HG03196 (cell line): Measurements from ENCODE around the gene LDB2.

ENCODE experiments used
- ATAC-seq: cut with Tn5 transposase; IDR thresholded peaks from one replicate; pipeline ENCODE4 v1.9.1; 2021; ENCODE audit not compliant: unreplicated experiment

LDB2 gene

DNA sequence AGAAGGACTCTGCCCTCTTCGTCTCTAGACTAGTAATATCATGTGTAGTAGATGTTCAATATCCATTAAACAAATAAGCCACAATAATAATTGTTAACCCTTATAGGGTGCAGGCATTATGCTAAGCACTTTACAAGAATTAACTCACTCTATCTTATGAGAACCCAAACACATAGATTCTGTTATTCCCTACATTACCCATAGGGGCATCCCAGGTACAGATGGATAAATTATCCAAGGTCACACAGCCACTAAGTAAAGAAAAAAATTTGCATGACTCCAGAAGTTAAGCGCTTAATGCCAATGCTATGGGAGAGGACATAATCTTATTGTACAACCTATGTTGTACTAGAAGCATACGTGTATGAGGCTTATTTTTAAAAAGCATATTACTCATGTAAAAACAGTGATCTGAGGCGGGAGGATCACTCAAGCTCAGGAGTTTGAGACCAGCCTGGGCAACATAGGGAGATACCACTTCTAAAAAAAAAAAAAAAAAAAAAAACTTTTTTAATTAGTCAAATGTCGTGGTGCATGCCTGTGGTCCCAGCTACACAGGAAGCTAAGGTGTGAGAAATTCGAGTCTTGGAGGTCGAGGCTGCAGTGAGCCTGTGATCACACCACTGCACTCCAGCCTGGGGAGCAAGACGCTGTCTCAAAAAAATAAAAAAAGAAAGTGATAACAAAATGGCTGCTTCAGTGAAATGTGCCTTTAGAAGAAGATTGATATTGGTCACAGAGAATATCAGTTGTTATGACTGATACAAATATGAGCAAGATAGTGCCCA is 13.6 kb downstream of the LDB2 start:
- no peak for ATAC-seq

GRCh38 chr4:16883806-16884205 is 14.6 kb downstream of the LDB2 start:
- no peak for ATAC-seq

DNA sequence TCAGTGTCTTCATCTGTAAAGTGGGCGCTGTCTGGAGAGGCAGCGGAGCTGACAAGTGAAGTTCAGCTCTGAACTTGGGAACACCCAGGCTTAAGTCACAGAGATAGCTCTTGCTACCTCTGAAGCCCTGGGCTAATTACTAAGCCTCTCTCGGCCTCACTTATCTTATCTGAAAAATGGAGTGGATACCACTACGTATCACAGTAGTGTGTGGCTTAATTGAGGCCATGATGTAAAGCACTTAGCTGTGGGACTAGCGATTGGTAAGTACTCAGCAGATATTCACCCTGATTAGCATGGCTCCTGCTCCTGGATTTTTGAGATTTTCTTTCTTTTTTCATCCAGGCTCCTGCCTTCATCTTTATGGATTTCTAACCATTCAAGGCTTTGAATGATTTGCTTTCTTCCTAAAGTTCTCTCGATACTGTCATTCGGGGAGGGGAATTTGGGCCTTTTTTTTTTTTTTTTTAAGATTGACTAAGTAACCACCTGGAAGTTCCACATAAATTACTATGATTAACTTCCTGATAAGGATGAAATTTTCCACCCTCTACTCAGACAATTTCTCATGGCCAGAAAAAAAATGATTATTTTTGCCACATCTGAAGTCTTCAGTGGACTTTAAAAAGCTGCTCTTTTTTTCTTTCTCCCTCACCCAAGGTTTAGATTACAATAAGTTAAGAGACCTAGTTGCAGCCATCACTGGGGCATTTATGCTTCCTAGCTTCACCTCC is 17.1 kb downstream of the LDB2 start:
- ATAC-seq = no peak

GRCh38 chr4:16875487-16875886 is 23.0 kb downstream of the LDB2 start:
- no peak for ATAC-seq

- ATAC-seq = no peak
Measured at GRCh38 chr4:16869594-16870245, 28.7 kb downstream of the LDB2 start.

- ATAC-seq = no peak
Measured at GRCh38 chr4:16868674-16869073, 29.8 kb downstream of the LDB2 start.

GRCh38 chr4:16867827-16868226 is 30.6 kb downstream of the LDB2 start:
- ATAC-seq = no peak

DNA sequence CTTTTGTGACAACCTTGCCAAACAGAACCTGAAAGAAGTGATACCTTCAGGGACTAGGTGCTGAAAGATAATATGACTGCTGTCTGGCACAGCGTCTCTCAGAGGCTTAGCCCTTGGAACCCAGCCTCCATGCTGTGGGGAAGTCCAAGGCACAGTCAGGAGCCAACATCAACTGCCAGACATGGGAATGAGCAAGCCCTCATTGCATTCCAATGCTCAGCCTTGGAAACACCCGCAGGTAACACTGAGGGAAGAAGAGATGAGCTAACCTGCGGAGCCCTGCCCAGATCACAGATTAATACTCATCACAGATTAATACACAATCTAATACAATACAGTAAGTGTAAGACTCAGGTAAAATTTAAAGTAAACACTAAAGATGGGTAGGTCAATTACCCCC is 31.5 kb downstream of the LDB2 start:
- ATAC-seq = no peak

DNA sequence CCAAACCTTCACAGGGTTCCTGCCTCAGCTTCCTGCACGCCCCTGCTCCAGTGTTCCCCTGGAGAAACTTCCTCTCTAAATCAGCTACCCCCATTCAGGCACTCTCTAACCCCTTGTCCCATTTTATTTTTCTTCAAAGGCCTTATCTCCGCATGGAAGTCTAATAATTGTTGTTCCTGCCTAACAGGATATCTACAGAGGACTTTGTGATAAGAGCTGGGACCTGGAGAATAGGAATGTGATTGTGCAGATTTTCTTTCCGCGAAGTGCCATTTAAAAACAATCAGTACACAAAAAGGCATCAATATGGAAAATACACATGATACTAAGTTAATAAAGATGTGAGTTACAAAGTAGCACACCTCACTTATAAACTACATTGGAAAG is 32.6 kb downstream of the LDB2 start:
- ATAC-seq = no peak

- no peak for ATAC-seq
Measured at GRCh38 chr4:16865209-16865896, 33.1 kb downstream of the LDB2 start.

- ATAC-seq = no peak
Measured at GRCh38 chr4:16864199-16864598, 34.2 kb downstream of the LDB2 start.

DNA sequence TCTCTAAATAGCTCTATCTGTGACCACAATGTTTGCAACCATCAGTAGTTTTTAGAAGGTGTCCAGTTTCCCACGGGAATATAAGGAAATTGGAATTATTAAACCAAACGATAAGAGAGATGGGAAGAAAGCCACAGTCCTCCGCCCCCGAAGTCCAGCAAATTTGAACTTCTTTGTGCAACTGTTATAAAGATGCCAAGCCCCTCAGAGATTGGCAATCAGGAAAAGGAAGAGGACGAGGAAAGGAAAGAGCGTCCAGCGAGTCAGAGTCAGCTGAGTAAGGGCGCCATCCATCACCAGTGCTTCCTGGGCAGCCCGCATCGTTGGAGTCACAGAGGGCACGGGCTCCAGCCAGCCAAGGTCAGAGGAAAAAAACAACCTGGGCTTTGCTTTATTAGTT is 35.7 kb downstream of the LDB2 start:
- ATAC-seq = no peak

DNA sequence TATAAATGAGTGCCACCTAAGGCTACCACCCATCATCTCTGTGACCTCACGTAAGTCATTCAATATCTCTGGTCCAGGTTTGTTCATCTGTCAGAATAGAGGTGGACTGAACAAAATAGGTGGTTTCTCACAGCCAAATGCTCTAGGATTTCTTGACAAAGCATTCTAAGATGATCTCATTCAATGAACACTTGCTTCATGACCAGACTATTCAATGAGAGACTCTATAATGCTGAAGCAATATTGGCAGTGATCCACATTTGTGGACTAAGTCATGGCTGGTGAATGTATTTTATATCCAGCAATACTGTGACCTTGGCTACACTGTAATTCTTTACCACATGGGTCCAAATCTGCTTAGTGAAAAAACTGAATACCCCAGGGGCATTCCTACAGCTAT is 37.9 kb downstream of the LDB2 start:
- ATAC-seq = no peak

DNA sequence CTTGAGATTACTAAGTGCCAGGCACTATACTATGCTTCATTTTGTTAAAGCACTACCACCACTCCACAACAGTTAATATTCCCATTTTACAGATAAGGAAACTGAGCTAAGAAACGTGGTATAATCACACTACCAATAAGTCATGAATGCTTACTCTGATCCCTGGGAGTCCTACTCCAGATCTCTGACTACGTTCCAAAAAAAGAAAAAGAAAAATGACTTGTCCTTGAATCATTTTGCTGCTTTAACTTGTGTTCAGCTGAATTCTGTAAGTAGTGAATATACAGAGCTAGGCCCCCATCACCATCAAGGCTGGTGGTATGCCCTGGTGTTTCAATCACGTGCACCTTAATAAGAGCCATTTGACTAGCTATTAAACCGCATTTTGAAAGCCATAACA is 39.4 kb downstream of the LDB2 start:
- ATAC-seq = no peak

DNA sequence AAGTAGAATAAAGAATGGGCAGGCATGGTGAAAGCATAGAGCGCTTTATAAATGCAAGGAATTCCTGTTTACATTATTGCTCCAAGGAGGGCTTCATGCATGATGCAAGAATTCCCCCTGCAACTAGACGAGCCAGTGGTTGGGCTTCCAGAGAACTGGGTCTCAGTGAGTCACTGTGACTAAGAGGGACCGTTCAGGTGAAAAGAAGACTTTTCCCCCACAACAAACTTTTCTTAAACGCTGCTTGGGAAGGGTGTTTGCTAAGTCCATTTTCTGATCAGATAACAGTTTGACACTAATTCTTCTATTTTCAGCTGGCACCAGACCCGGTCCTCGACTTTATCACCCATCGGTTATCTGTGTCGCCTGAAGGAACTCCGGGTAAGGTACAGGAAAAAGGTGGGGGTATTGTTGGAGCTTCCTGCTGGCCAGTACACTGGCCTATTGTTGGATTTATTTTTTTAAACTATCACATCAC is 40.1 kb downstream of the LDB2 start:
- ATAC-seq = no peak

- no peak for ATAC-seq
Measured at GRCh38 chr4:16857425-16857824, 41.0 kb downstream of the LDB2 start.

DNA sequence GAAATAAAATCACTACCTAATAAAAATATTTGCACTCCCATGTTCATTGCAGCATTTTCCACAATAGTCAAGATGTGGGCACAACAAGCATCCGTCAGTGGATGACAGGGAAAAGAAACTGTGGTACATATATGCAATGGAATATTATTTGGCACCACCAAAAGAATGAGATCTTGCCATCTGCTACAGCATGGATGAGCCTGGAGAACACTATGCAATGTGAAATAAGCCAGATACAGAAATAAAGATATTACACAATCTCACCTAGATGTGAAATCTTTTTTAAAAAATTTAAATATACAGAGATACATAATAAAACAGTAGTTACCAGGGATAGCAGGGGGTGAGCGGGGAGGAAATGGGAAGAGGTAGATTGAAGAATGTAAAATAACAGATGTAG is 44.8 kb downstream of the LDB2 start:
- ATAC-seq = no peak

DNA sequence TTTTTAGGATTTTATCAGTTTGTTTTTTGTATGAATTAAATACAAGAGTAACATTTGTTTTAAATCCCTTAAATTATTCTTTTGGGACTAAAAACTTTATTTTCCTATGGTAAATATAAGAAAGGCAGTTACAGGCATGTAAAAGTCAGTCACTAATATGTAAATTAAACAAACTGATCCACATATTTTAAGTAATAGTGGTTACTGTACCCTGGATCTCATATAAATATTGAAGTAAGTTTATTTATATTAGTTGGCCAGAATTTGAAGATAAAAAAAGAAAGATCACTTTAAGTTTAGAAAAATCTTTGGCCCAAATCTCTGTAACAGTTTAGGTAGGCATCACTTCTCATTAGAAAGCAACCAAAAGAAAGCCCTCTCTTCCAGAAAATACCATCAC is 45.8 kb downstream of the LDB2 start:
- ATAC-seq = no peak

DNA sequence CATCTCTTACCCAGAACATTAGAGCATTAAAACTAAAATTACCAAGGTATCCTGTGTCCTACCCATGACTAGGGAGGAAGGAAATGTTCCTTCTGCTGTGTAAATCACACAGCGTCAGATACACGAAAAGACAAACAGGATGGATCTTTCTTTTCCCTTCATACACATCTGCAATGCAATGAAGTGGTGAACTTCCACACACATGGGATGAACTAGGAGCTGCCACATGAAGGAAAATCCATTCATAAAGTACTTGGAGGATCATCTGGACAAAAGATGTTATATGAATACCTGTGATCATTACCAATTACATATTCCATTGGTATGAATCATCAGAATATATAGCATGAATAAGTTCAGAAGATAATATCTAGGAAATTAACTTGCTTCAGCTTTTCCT is 46.2 kb downstream of the LDB2 start:
- ATAC-seq = no peak

DNA sequence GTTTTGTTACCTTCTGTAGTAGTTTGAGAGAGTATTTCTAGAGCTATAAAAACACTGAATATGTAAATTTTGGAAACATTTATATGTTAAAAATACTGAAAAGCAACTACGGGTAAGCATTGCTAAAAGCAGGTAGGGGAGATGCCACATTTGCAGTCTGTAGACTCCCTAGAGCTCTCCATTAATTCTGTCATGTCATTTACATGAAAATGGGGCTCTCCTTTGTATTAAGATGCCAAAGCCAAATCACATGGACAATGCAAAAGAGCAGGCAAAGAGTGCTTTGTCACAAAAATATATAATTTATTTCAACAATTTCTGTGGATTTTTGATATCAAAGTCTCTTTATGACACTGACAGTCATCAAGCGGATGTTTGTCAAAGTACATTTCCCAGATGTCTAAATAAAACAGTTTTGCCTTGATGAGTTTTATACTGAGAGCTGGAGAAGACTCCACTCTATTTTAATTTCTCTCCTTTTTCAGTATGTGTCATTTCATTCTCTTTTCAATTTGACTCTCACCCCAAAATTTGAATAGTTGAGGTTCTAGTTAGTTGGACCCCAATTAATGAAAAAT is 51.8 kb downstream of the LDB2 start:
- ATAC-seq = no peak
